NCI-H2171 (cell line): ENCODE measurements around the gene PIM3.

Experiments
- DNase-seq: peaks from one replicate; lab custom pipeline; 2025; lab: John Stamatoyannopoulos, UW

The PIM3 gene

GRCh38 chr22:49960159-49961004, at the start of gene PIM3:
Gene PIM3, plus strand, starts transcription at chr22:49960772. Its CDS starts 176 bp downstream, at chr22:49960948.
- peak; percentile 93 for DNase-seq

- DNase-seq: no peak
These were observed 48.5 kb upstream of the PIM3 start for GRCh38 chr22:49911881-49912625.

GRCh38 chr22:49913026-49913425, 47.5 kb upstream of the PIM3 start:
- DNase-seq: no peak

GRCh38 chr22:49913446-49913845, 47.1 kb upstream of the PIM3 start:
- DNase-seq: no peak

- DNase-seq: no peak
These were observed 46.3 kb upstream of the PIM3 start for GRCh38 chr22:49914256-49914655.

GRCh38 chr22:49915610-49916009, 45.0 kb upstream of the PIM3 start:
- no peak for DNase-seq

GRCh38 chr22:49916831-49917230, 43.7 kb upstream of the PIM3 start:
- no peak for DNase-seq

- peak; percentile 98 for DNase-seq
These were observed 42.3 kb upstream of the PIM3 start, which contains the start of the genes ALG12 and CRELD2 for GRCh38 chr22:49917974-49918910. Gene ALG12, minus strand, starts transcription at chr22:49918438. Its CDS starts 4,673 bp downstream, at chr22:49913765. Gene CRELD2, plus strand, starts transcription at chr22:49918634. Its CDS starts 136 bp downstream, at chr22:49918770.

GRCh38 chr22:49918911-49919881, 41.4 kb upstream of the PIM3 start:
- no peak for DNase-seq

GRCh38 chr22:49920859-49921258, 39.7 kb upstream of the PIM3 start:
- DNase-seq: no peak

GRCh38 chr22:49921508-49922278, 38.9 kb upstream of the PIM3 start:
- no peak for DNase-seq

GRCh38 chr22:49922484-49922883, 38.1 kb upstream of the PIM3 start:
- DNase-seq: no peak

GRCh38 chr22:49922926-49923325, 37.6 kb upstream of the PIM3 start:
- DNase-seq: no peak

- DNase-seq: no peak
These were observed 37.1 kb upstream of the PIM3 start for GRCh38 chr22:49923445-49923844.

- no peak for DNase-seq
These were observed 36.3 kb upstream of the PIM3 start for GRCh38 chr22:49924113-49924833.

GRCh38 chr22:49925525-49926128, 34.9 kb upstream of the PIM3 start:
- no peak for DNase-seq

- no peak for DNase-seq
These were observed 33.7 kb upstream of the PIM3 start for GRCh38 chr22:49926916-49927315.

GRCh38 chr22:49927483-49928184, 32.9 kb upstream of the PIM3 start:
- DNase-seq: no peak
